Smooth muscle cell of trachea (primary cell): ENCODE measurements around the gene TNFSF9. TPM values are rescaled to one million over a fixed set of nuclear protein-coding genes. Genes with fewer than 3 reads are reported as not detected.

Experiments used
- total RNA-seq: library from RNA; depleted of rRNA; stranded (reverse); fragments of >200 nt; gene quantifications from 2 replicates; pipeline ENCODE4 v1.2.1, GENCODE V29; 2014

The TNFSF9 gene
- total RNA-seq: under 0.01 and 1.3 TPM in 2 replicates

GRCh38 chr19:6530386-6531162 is at the start of gene TNFSF9:
Gene TNFSF9 (plus strand): TSS chr19:6531026. CDS start chr19:6531037, 11 bp downstream.

GRCh38 chr19:6481541-6482342 is 49.1 kb upstream of the TNFSF9 start, which contains the start of gene DENND1C:
Gene DENND1C (minus strand): TSS chr19:6481787. CDS start chr19:6481695, 92 bp downstream.

GRCh38 chr19:6501740-6502648 is 28.8 kb upstream of the TNFSF9 start, which contains the start of gene TUBB4A:
Gene TUBB4A (minus strand): TSS chr19:6502309. CDS start chr19:6502212, 97 bp downstream.

Other genes starting within 250 kb of the TNFSF9 start
- not detected in 2 replicates for gene ACER1, start 197.4 kb upstream of the TNFSF9 start, total RNA-seq
- gene CLPP, start 169.5 kb upstream of the TNFSF9 start, total RNA-seq: 52.4 and 58.2 TPM in 2 replicates
- 23.5 and 59.1 TPM in 2 replicates for gene ALKBH7, start 158.2 kb upstream of the TNFSF9 start, total RNA-seq
- 1.2 and 1.7 TPM in 2 replicates for gene PSPN, start 155.1 kb upstream of the TNFSF9 start, total RNA-seq
- 49.2 and 58.7 TPM in 2 replicates for gene GTF2F1, start 137.9 kb upstream of the TNFSF9 start, total RNA-seq
- 106 and 130 TPM in 2 replicates for gene KHSRP, start 106.2 kb upstream of the TNFSF9 start, total RNA-seq
- gene SLC25A41, start 97.3 kb upstream of the TNFSF9 start, total RNA-seq: under 0.01 TPM in 1 of 2 replicates, not detected in the other
- 17.2 and 46.3 TPM in 2 replicates for gene SLC25A23, start 71.2 kb upstream of the TNFSF9 start, total RNA-seq
- not detected in 2 replicates for gene CRB3, start 66.8 kb upstream of the TNFSF9 start, total RNA-seq
- not detected in 2 replicates for gene DENND1C, start 49.2 kb upstream of the TNFSF9 start, total RNA-seq
- not detected in 2 replicates for gene TUBB4A, start 28.7 kb upstream of the TNFSF9 start, total RNA-seq
- gene CD70, start 60.1 kb downstream of the TNFSF9 start, total RNA-seq: not detected in 2 replicates
- 0.17 TPM in 1 of 2 replicates, not detected in the other for gene TNFSF14, start 139.1 kb downstream of the TNFSF9 start, total RNA-seq
- gene C3, start 189.6 kb downstream of the TNFSF9 start, total RNA-seq: 3.1 and 42.7 TPM in 2 replicates
- gene GPR108, start 206.6 kb downstream of the TNFSF9 start, total RNA-seq: 44.1 and 55.1 TPM in 2 replicates
- 35.8 and 57.6 TPM in 2 replicates for gene TRIP10, start 208.7 kb downstream of the TNFSF9 start, total RNA-seq
- 0.15 TPM in 1 of 2 replicates, not detected in the other for gene SH2D3A, start 236.4 kb downstream of the TNFSF9 start, total RNA-seq
- gene VAV1, start 241.7 kb downstream of the TNFSF9 start, total RNA-seq: not detected in 2 replicates